Measurements from ENCODE around the gene GRWD1. TPM values are rescaled to one million over a fixed set of nuclear protein-coding genes. Genes with fewer than 3 reads are reported as not detected.

The GRWD1 gene
- total RNA-seq, 6 donors from 2014 or later, result 10.5 to 44.1 (median 31.6) TPM

DNA sequence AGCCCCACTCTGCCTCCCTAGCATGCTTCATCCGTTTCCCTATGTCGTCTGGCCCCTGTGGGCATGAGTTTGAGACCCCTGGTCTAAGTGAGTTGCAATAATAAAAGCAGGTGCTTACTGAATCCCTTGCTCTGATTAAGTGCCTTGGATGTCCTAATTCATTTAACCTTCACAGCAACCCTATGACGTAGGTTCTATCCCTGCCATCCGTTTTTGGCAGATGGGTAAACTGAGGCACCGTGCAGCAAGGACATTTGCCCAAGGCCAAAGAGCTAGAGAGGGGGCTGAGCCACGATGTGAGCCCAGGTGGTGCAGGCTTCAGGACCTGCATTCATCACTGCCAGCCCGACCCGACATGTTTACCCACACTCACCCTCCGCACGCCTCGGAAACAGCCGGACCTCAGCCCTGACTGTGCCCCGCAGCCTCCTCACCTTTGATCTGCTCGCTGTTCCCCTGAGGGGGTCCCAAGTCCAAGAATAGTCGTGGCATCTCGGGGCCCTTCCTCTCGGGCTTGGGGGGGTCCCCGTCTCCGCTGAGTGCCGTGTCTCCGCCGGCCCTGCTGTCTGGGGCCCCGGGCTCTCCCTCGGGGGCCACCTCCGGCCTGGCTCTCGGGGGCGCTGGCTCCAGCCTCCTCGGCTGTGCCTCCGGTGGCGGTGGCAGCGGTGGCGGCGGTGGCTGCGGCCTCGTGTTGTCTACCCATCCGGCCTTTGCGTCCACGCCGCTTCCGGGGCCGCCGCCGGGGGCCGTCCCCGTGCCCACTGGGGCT is 51.4 kb downstream of the GRWD1 start:
- no peaks in the 10 kb centered on the region for H3K36me3 ChIP-seq
- ATAC-seq (ENCODE audit: low FRiP score in 2 of 2) (no peak), DNase-seq (peak in 1 of 2 donors; percentile 87)
- no peak overlapping the region for H3K27ac ChIP-seq
- peaks cover 14 to 49% (median 39%) of the 10 kb centered on the region in 4 donors for H3K4me1 ChIP-seq
- WGBS, 2 donors, result 78 to 81% methylated on average over 16 to 41 of the region's 45 CpGs
- no peaks in the 10 kb centered on the region for H3K9me3 ChIP-seq
- peaks cover 0 to 20% (median 6%) of the 10 kb centered on the region in 4 donors for H3K27me3 ChIP-seq
- no peak for TF ChIP-seq POLR2AphosphoS5 (IDR thresholded peaks at IDR 0.05)
- TF ChIP-seq, protein P1, sequence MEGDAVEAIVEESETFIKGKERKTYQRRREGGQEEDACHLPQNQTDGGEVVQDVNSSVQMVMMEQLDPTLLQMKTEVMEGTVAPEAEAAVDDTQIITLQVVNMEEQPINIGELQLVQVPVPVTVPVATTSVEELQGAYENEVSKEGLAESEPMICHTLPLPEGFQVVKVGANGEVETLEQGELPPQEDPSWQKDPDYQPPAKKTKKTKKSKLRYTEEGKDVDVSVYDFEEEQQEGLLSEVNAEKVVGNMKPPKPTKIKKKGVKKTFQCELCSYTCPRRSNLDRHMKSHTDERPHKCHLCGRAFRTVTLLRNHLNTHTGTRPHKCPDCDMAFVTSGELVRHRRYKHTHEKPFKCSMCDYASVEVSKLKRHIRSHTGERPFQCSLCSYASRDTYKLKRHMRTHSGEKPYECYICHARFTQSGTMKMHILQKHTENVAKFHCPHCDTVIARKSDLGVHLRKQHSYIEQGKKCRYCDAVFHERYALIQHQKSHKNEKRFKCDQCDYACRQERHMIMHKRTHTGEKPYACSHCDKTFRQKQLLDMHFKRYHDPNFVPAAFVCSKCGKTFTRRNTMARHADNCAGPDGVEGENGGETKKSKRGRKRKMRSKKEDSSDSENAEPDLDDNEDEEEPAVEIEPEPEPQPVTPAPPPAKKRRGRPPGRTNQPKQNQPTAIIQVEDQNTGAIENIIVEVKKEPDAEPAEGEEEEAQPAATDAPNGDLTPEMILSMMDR (IDR thresholded peaks at IDR 0.05), result no peak
- peak in 1 of 4 donors; percentile 23 for TF ChIP-seq POLR2A (IDR thresholded peaks at IDR 0.05)
- no peak for TF ChIP-seq EP300 (IDR thresholded peaks at IDR 0.05)
- peak overlapping the region in 1 of 4 donors; percentile 22 for H3K4me3 ChIP-seq

- ATAC-seq (ENCODE audit: low FRiP score in 2 of 2), result no peak
- WGBS, 2 donors, result 72 to 77% methylated on average over 31 to 43 of the region's 46 CpGs
These were observed 52.2 kb downstream of the GRWD1 start for GRCh38 chr19:48497728-48498594.

GRCh38 chr19:48498595-48499311 is 53.0 kb downstream of the GRWD1 start:
- Histone ChIP-seq H3K9me3 (no peaks in the 10 kb centered on the region), H3K36me3 (no peaks in the 10 kb centered on the region), H3K4me3 (peak overlapping the region in 1 of 4 donors; percentile 22), H3K27ac (no peak overlapping the region), H3K4me1 (peaks cover 14 to 44% (median 36%) of the 10 kb centered on the region in 4 donors), H3K27me3 (peaks cover 0 to 20% (median 6%) of the 10 kb centered on the region in 4 donors)
- TF ChIP-seq POLR2AphosphoS5 (IDR thresholded peaks at IDR 0.05), result no peak
- TF ChIP-seq, protein P1 (IDR thresholded peaks at IDR 0.05), result no peak
- no peak for TF ChIP-seq EP300 (IDR thresholded peaks at IDR 0.05)
- no peak for TF ChIP-seq POLR2A (IDR thresholded peaks at IDR 0.05)
- DNase-seq (peak in 1 of 2 donors; percentile 81), ATAC-seq (ENCODE audit: low FRiP score in 2 of 2) (no peak)
- WGBS, 2 donors, result 54 to 81% methylated on average over 14 to 21 of the region's 59 CpGs

More at GRCh38 chr19:48497728-48498594, 52.2 kb downstream of the GRWD1 start:
- Histone ChIP-seq H3K4me1 (peaks cover 14 to 44% (median 36%) of the 10 kb centered on the region in 4 donors), H3K9me3 (no peaks in the 10 kb centered on the region), H3K27me3 (peaks cover 0 to 20% (median 6%) of the 10 kb centered on the region in 4 donors), H3K4me3 (peak overlapping the region in 1 of 4 donors; percentile 22), H3K27ac (no peak overlapping the region), H3K36me3 (no peaks in the 10 kb centered on the region)
- DNase-seq, result no peak
- TF ChIP-seq POLR2AphosphoS5 (IDR thresholded peaks at IDR 0.05), result no peak
- TF ChIP-seq EP300 (IDR thresholded peaks at IDR 0.05), result no peak
- TF ChIP-seq POLR2A (IDR thresholded peaks at IDR 0.05), result no peak
- TF ChIP-seq, protein P1 (IDR thresholded peaks at IDR 0.05), result no peak

DNA sequence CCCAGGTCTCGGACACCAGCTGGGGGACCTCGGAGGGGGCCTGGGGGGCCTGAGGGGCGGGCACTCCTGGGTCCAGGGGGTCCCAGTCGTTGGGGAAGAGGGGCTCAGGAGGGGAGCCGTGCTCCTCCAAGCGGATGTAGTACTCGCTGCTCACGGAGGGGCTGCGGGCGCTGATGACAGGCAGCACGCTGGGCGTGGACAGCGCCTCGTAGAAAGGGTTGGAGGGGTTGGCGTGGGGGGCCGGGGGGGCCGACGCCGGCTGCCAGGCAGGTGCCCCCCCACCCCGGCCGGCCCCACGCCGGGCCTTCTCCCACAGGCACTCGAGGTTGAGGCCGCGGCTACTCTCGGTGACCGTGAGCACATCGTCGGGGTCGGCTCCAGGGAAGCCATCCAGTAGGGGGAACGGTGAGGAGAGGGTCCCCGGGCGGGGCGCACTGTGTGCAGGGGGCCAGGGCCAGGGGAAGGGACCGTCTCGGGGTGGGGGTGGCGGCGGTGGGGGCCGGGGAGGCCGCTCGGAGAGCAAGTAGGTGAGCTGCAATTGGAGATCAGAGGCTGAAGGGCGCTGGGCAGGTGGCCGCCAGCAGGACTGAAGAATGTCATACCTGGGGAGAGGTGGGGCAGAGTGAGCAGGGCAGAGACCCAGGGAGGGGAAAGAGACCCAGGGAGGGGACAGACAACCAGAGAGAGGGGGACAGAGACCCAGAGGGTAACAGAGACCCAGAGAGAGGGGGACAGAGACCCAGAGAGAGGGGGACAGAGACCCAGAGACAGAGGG is 53.7 kb downstream of the GRWD1 start:
- Histone ChIP-seq H3K27me3 (peaks cover 0 to 20% (median 6%) of the 10 kb centered on the region in 4 donors), H3K4me1 (peaks cover 9 to 37% (median 30%) of the 10 kb centered on the region in 4 donors), H3K36me3 (no peaks in the 10 kb centered on the region), H3K27ac (no peak overlapping the region), H3K9me3 (no peaks in the 10 kb centered on the region), H3K4me3 (peak overlapping the region in 1 of 4 donors; percentile 22)
- TF ChIP-seq, protein P1 (IDR thresholded peaks at IDR 0.05), result no peak
- no peak for TF ChIP-seq EP300 (IDR thresholded peaks at IDR 0.05)
- no peak for TF ChIP-seq POLR2AphosphoS5 (IDR thresholded peaks at IDR 0.05)
- TF ChIP-seq POLR2A (IDR thresholded peaks at IDR 0.05), result no peak
- ATAC-seq (ENCODE audit: low FRiP score in 2 of 2) (no peak), DNase-seq (peak in 1 of 2 donors; percentile 80)
- 75% methylated on average over 24 to 44 of the region's 44 CpGs for WGBS, 2 donors
